Mucosa of rectum (tissue), 2 donors: ENCODE data around the gene SESN2.

ENCODE experiments used
- H3K27ac ChIP-seq, 2 donors: one replicate each; pipeline ENCODE4 v1.7.0; 2013; ENCODE audit warnings: inconsistent platforms in 2 of 2, low read depth in 2 of 2, low read length in 2 of 2
- H3K27me3 ChIP-seq, 2 donors: one replicate each; pipeline ENCODE4 v1.7.0; 2013; ENCODE audit warnings: low read length in 2 of 2; ENCODE audit not compliant: control insufficient read depth in 2 of 2, insufficient read depth in 2 of 2
- H3K36me3 ChIP-seq, 2 donors: one replicate each; pipeline ENCODE4 v1.7.0; 2013; ENCODE audit warnings: low read length in 2 of 2; ENCODE audit not compliant: control insufficient read depth in 2 of 2, insufficient read depth in 2 of 2
- H3K4me1 ChIP-seq, 2 donors: one replicate each; pipeline ENCODE4 v1.7.0; 2013; ENCODE audit warnings: low read length in 2 of 2, mild to moderate bottlenecking in 1 of 2; ENCODE audit not compliant: control insufficient read depth in 2 of 2, insufficient read depth in 2 of 2
- H3K4me3 ChIP-seq, 2 donors: one replicate each; pipeline ENCODE4 v1.7.0; 2013; ENCODE audit warnings: low read length in 2 of 2
- H3K9ac ChIP-seq, 2 donors: one replicate each; pipeline ENCODE4 v1.7.0; 2013; ENCODE audit warnings: low read length in 2 of 2, low read depth in 1 of 2, mild to moderate bottlenecking in 1 of 2
- H3K9me3 ChIP-seq, 2 donors: one replicate each; pipeline ENCODE4 v1.7.0; 2013; ENCODE audit warnings: low read length in 2 of 2; ENCODE audit not compliant: control insufficient read depth in 2 of 2
- donor health status: healthy.
- donor health status: Normal muscosa, but diverticular disease.

The SESN2 gene

GRCh38 chr1:28249866-28250295, 9.4 kb upstream of the SESN2 start:
- no peaks in the 10 kb centered on the region for H3K9me3 ChIP-seq
- no peak overlapping the region for H3K4me3 ChIP-seq
- no peak overlapping the region for H3K27ac ChIP-seq
- H3K36me3 ChIP-seq = no peaks in the 10 kb centered on the region
- H3K4me1 ChIP-seq = peaks cover 26 to 33% of the 10 kb centered on the region in 2 donors
- no peaks in the 10 kb centered on the region for H3K27me3 ChIP-seq
- H3K9ac ChIP-seq = no peak overlapping the region

DNA sequence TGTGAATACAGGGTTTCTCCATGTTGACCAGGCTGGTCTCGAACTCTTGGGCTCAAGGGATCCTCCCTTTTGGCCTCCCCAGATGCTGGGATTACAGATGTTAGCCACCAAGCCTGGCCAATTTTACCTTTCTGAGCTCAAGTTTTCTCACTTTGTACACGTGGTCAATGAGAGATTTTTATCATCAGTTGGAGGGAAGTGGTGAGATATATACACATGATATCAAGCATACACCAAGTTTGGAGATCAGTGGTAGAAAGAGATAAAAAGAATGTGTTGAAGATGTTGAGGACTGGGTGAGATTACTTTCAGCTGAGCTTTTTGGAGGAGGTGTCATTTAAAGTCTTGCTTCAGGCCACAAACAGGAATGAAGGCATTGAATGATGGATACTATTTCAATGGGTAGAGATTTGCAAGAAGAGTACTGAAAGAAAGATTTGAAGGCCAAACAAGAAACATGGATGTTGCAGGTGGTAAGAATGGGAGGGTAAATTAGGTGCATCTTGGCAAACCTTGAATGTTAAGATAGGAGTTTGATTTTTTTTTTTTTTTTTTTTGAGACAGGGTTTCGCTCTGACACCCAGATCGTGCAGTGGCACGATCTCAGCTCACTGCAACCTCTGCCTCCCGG, 3.0 kb upstream of the SESN2 start:
- no peaks in the 10 kb centered on the region for H3K9me3 ChIP-seq
- H3K27me3 ChIP-seq = no peaks in the 10 kb centered on the region
- no peak overlapping the region for H3K4me3 ChIP-seq
- no peaks in the 10 kb centered on the region for H3K36me3 ChIP-seq
- no peak overlapping the region for H3K27ac ChIP-seq
- no peak overlapping the region for H3K9ac ChIP-seq
- peaks cover 11 to 13% of the 10 kb centered on the region in 2 donors for H3K4me1 ChIP-seq

DNA sequence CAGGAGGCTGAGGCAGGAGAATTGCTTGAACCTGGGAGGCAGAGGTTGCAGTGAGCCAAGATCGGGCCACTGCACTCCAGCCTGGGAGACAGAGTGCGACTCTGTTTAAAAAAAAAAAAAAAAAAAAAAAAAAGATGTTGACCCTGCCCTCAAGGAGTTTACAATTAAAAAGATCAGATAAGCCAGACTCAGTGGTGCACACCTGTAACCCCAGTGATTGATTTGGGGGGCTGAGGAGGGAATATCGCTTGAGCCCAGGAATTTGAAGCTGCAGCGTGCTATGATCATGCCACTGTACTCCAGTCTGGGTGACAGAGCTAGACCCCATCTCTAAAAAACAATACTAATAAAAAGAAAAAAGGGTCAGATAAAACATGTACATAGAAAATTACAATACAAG, 1.6 kb upstream of the SESN2 start:
- H3K9ac ChIP-seq = no peak overlapping the region
- no peaks in the 10 kb centered on the region for H3K27me3 ChIP-seq
- H3K4me3 ChIP-seq = no peak overlapping the region
- no peaks in the 10 kb centered on the region for H3K9me3 ChIP-seq
- no peak overlapping the region for H3K27ac ChIP-seq
- peaks cover 11 to 14% of the 10 kb centered on the region in 2 donors for H3K4me1 ChIP-seq
- no peaks in the 10 kb centered on the region for H3K36me3 ChIP-seq

GRCh38 chr1:28258628-28259251, 578 bp upstream of the SESN2 start:
- Histone ChIP-seq H3K27ac (peak overlapping the region; percentile 25 to 43), H3K36me3 (no peaks in the 10 kb centered on the region), H3K27me3 (no peaks in the 10 kb centered on the region), H3K9me3 (no peaks in the 10 kb centered on the region), H3K4me3 (peak overlapping the region; percentile 44 to 71), H3K9ac (peak overlapping the region; percentile 5 to 25), H3K4me1 (peaks cover 14 to 15% of the 10 kb centered on the region in 2 donors)

GRCh38 chr1:28259934-28260802, 850 bp downstream of the SESN2 start:
- Histone ChIP-seq H3K9me3 (no peaks in the 10 kb centered on the region), H3K27me3 (no peaks in the 10 kb centered on the region), H3K36me3 (no peaks in the 10 kb centered on the region), H3K9ac (peak overlapping the region; percentile 82 to 88), H3K27ac (peak overlapping the region; percentile 84 to 86), H3K4me1 (peaks cover 14 to 15% of the 10 kb centered on the region in 2 donors), H3K4me3 (peak overlapping the region; percentile 82 to 88)

- Histone ChIP-seq H3K4me3 (peak overlapping the region; percentile 82 to 88), H3K36me3 (no peaks in the 10 kb centered on the region), H3K27me3 (no peaks in the 10 kb centered on the region), H3K9ac (peak overlapping the region; percentile 14 to 56), H3K4me1 (peaks cover 14 to 15% of the 10 kb centered on the region in 2 donors), H3K9me3 (no peaks in the 10 kb centered on the region), H3K27ac (no peak overlapping the region)
Measured at GRCh38 chr1:28260803-28261174, 1.5 kb downstream of the SESN2 start.

- no peak overlapping the region for H3K9ac ChIP-seq
- no peaks in the 10 kb centered on the region for H3K27me3 ChIP-seq
- no peak overlapping the region for H3K27ac ChIP-seq
- H3K4me1 ChIP-seq = peaks cover 9 to 10% of the 10 kb centered on the region in 2 donors
- H3K4me3 ChIP-seq = no peak overlapping the region
- no peaks in the 10 kb centered on the region for H3K9me3 ChIP-seq
- no peaks in the 10 kb centered on the region for H3K36me3 ChIP-seq
Measured at GRCh38 chr1:28264897-28265296, 5.6 kb downstream of the SESN2 start.

- Histone ChIP-seq H3K27ac (no peak overlapping the region), H3K4me1 (peaks cover 9 to 10% of the 10 kb centered on the region in 2 donors), H3K4me3 (no peak overlapping the region), H3K9me3 (no peaks in the 10 kb centered on the region), H3K27me3 (no peaks in the 10 kb centered on the region), H3K36me3 (no peaks in the 10 kb centered on the region), H3K9ac (no peak overlapping the region)
Measured at GRCh38 chr1:28265577-28265976, 6.3 kb downstream of the SESN2 start.

GRCh38 chr1:28266920-28267322, 7.6 kb downstream of the SESN2 start:
- Histone ChIP-seq H3K4me3 (no peak overlapping the region), H3K36me3 (peaks cover 5 to 11% of the 10 kb centered on the region in 2 donors), H3K4me1 (peaks cover 0 to 4% of the 10 kb centered on the region in 2 donors), H3K27ac (no peak overlapping the region), H3K27me3 (no peaks in the 10 kb centered on the region), H3K9ac (no peak overlapping the region), H3K9me3 (no peaks in the 10 kb centered on the region)

- Histone ChIP-seq H3K9ac (no peak overlapping the region), H3K27me3 (no peaks in the 10 kb centered on the region), H3K9me3 (no peaks in the 10 kb centered on the region), H3K27ac (no peak overlapping the region), H3K36me3 (peaks cover 12 to 18% of the 10 kb centered on the region in 2 donors), H3K4me1 (peaks cover 0 to 4% of the 10 kb centered on the region in 2 donors), H3K4me3 (no peak overlapping the region)
Measured at GRCh38 chr1:28267633-28268032, 8.3 kb downstream of the SESN2 start.
